HEK293T (cell line): ENCODE results near the gene SAMD14.

ENCODE experiments used
- ARNT ChIP-seq: fragments of 450-650 bp; IDR thresholded peaks from 2 replicates; pipeline ENCODE4 v1.6.1; 2017; ENCODE audit warnings: mild to moderate bottlenecking
- FOXA1 ChIP-seq: fragments of 450-650 bp; IDR thresholded peaks from 2 replicates; pipeline ENCODE4 v1.6.1; 2016; ENCODE audit warnings: mild to moderate bottlenecking
- FOXK2 ChIP-seq: fragments of 450-650 bp; IDR thresholded peaks from 2 replicates; pipeline ENCODE4 v1.6.1; 2016; ENCODE audit warnings: mild to moderate bottlenecking
- FOXM1 ChIP-seq: fragments of 450-650 bp; IDR thresholded peaks from 2 replicates; pipeline ENCODE4 v1.6.1; 2017; ENCODE audit warnings: mild to moderate bottlenecking, borderline replicate concordance
- HDGF ChIP-seq: fragments of 450-650 bp; IDR thresholded peaks from 2 replicates; pipeline ENCODE4 v1.6.1; 2017; ENCODE audit warnings: antibody characterized with exemption, borderline replicate concordance
- NFRKB ChIP-seq: fragments of 450-650 bp; IDR thresholded peaks from 2 replicates; pipeline ENCODE4 v1.6.1; 2016; ENCODE audit warnings: mild to moderate bottlenecking, moderate library complexity
- SP1 ChIP-seq: fragments of 450-650 bp; IDR thresholded peaks from 2 replicates; pipeline ENCODE4 v1.6.1; 2017
- SUZ12 ChIP-seq: fragments of 450-650 bp; IDR thresholded peaks from 2 replicates; pipeline ENCODE4 v1.6.1; 2016; ENCODE audit warnings: mild to moderate bottlenecking
- ZNF384 ChIP-seq: fragments of 450-650 bp; IDR thresholded peaks from 2 replicates; pipeline ENCODE4 v1.6.1; 2016
- TF ChIP-seq, protein P1 (sequence below): fragments of 450-650 bp; IDR thresholded peaks from 2 replicates; pipeline ENCODE4 v1.6.1; 2016

- TF ChIP-seq FOXK2, result no peak
- TF ChIP-seq SP1, result no peak
- no peak for TF ChIP-seq ARNT
- no peak for TF ChIP-seq FOXA1
- TF ChIP-seq ZNF384, result no peak
- no peak for TF ChIP-seq HDGF
- TF ChIP-seq, protein P1, sequence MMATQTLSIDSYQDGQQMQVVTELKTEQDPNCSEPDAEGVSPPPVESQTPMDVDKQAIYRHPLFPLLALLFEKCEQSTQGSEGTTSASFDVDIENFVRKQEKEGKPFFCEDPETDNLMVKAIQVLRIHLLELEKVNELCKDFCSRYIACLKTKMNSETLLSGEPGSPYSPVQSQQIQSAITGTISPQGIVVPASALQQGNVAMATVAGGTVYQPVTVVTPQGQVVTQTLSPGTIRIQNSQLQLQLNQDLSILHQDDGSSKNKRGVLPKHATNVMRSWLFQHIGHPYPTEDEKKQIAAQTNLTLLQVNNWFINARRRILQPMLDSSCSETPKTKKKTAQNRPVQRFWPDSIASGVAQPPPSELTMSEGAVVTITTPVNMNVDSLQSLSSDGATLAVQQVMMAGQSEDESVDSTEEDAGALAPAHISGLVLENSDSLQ, result no peak
- no peak for TF ChIP-seq SUZ12
- no peak for TF ChIP-seq FOXM1
- no peak for TF ChIP-seq NFRKB
These were observed 3.2 kb upstream of the SAMD14 start for GRCh38 chr17:50133028-50133768.
